K562 (cell line): ENCODE data around the gene PBX2. TPM values are rescaled to one million over a fixed set of nuclear protein-coding genes. Genes with fewer than 3 reads are reported as not detected.

Experiments used
- BMI1 ChIP-seq: fragments of 150-350 bp; IDR thresholded peaks from 2 replicates; pipeline ENCODE4 v1.6.1; 2014; ENCODE audit warnings: low read length
- CC2D1A ChIP-seq: fragments of 450-650 bp; IDR thresholded peaks from 2 replicates; pipeline ENCODE4 v1.6.1; 2017; ENCODE audit warnings: mild to moderate bottlenecking
- ESRRA ChIP-seq: fragments of 450-650 bp; IDR thresholded peaks from 2 replicates; pipeline ENCODE4 v1.6.1; 2014; ENCODE audit warnings: low read depth, mild to moderate bottlenecking, moderate library complexity, borderline replicate concordance
- FOXJ3 ChIP-seq: sonication (generic); formaldehyde crosslinking; IDR thresholded peaks from 2 replicates; pipeline ENCODE4 v1.4.0; 2020; ENCODE audit warnings: mild to moderate bottlenecking, missing genetic modification reagents
- FOXM1 ChIP-seq, 2 experiments: fragments of 450-650 bp in 1 of 2; sonication (generic) in 1 of 2; formaldehyde crosslinking in 1 of 2; IDR thresholded peaks; 2 replicates each; pipeline versions ENCODE4 v1.6.1 to v1.9.0; 2017 to 2022; ENCODE audit warnings: low read depth in 2 of 2, mild to moderate bottlenecking in 2 of 2, missing genetic modification reagents in 1 of 2, moderate library complexity in 1 of 2
- HDAC2 ChIP-seq: fragments of 450-650 bp; IDR thresholded peaks from 2 replicates; pipeline ENCODE4 v1.6.1; 2016; ENCODE audit warnings: mild to moderate bottlenecking
- HMG20A ChIP-seq: fragments of 450-650 bp; formaldehyde crosslinking; conservative IDR thresholded peaks from 2 replicates; pipeline ENCODE4 v1.4.0; 2020; ENCODE audit warnings: mild to moderate bottlenecking, mixed read lengths
- IFI16 ChIP-seq: fragments of 250-450 bp; sonication (Bioruptor Pico); IDR thresholded peaks from 2 replicates; pipeline ENCODE4 v2.1.2; 2022; ENCODE audit warnings: mild to moderate bottlenecking, inconsistent platforms
- KLF10 ChIP-seq: fragments of 250-450 bp; sonication (Bioruptor Pico); IDR thresholded peaks from 2 replicates; pipeline ENCODE4 v1.6.1; 2021; ENCODE audit warnings: matching md5 sums
- NFATC3 ChIP-seq: fragments of 450-650 bp; IDR thresholded peaks from 2 replicates; pipeline ENCODE4 v1.6.1; 2017; ENCODE audit warnings: mild to moderate bottlenecking
- PHB2 ChIP-seq: fragments of 450-650 bp; IDR thresholded peaks from 2 replicates; pipeline ENCODE4 v1.6.1; 2017; ENCODE audit warnings: low read depth
- POLR3A ChIP-seq: IDR thresholded peaks from 2 replicates; pipeline ENCODE4 v1.6.1; 2011; ENCODE audit warnings: borderline replicate concordance, mild to moderate bottlenecking, moderate library complexity; ENCODE audit not compliant: insufficient read length, insufficient read depth; ENCODE audit errors: extremely low read depth
- PRPF4 ChIP-seq: fragments of 200-400 bp; formaldehyde crosslinking; IDR thresholded peaks from one replicate; pipeline ENCODE4 v1.6.1; 2017; ENCODE audit warnings: low read length, low read depth, mild to moderate bottlenecking; ENCODE audit not compliant: insufficient read depth, poor library complexity, severe bottlenecking
- PYGO2 ChIP-seq: fragments of 450-650 bp; IDR thresholded peaks from 2 replicates; pipeline ENCODE4 v1.6.1; 2016; ENCODE audit warnings: mild to moderate bottlenecking, missing genetic modification characterization, moderate library complexity, missing compliant biosample characterization
- SLC30A9 ChIP-seq: fragments of 250-450 bp; sonication (Bioruptor Pico); IDR thresholded peaks from 2 replicates; pipeline ENCODE4 v1.8.0; 2022; ENCODE audit warnings: mild to moderate bottlenecking, moderate library complexity
- SMARCC2 ChIP-seq: fragments of 450-650 bp; IDR thresholded peaks from 2 replicates; pipeline ENCODE4 v1.6.1; 2017; ENCODE audit warnings: antibody characterized with exemption, moderate library complexity, mild to moderate bottlenecking, low read depth
- STAT5A ChIP-seq: IDR thresholded peaks from 2 replicates; pipeline ENCODE4 v1.6.1; 2012; ENCODE audit warnings: low read length, inconsistent platforms, borderline replicate concordance
- TEAD1 ChIP-seq, 2 experiments: fragments of 450-650 bp in 1 of 2; sonication (generic) in 1 of 2; formaldehyde crosslinking; IDR thresholded peaks; 2 replicates each; pipeline versions ENCODE4 v1.4.0 to v1.8.0; 2020 to 2022; ENCODE audit warnings: mild to moderate bottlenecking in 2 of 2, missing genetic modification reagents in 1 of 2
- TGIF2 ChIP-seq: sonication (generic); formaldehyde crosslinking; IDR thresholded peaks from 2 replicates; pipeline ENCODE4 v1.8.1; 2022; ENCODE audit warnings: mild to moderate bottlenecking, missing genetic modification reagents, moderate library complexity
- ZBED1 ChIP-seq: IDR thresholded peaks from 2 replicates; pipeline ENCODE4 v1.6.1; 2014
- ZFPM2 ChIP-seq: fragments of 250-450 bp; sonication (Bioruptor Pico); IDR thresholded peaks from 2 replicates; pipeline ENCODE4 v1.5.1; 2022; ENCODE audit warnings: mild to moderate bottlenecking
- ZNF134 ChIP-seq: fragments of 250-450 bp; sonication (Bioruptor Pico); conservative IDR thresholded peaks from 2 replicates; pipeline ENCODE4 v1.4.0; 2020
- ZNF165 ChIP-seq: fragments of 250-450 bp; sonication (Bioruptor Pico); IDR thresholded peaks from 2 replicates; pipeline ENCODE4 v1.4.0; 2020; ENCODE audit warnings: borderline replicate concordance
- ZNF239 ChIP-seq: fragments of 250-450 bp; sonication (Bioruptor Pico); IDR thresholded peaks from 2 replicates; pipeline ENCODE4 v1.4.0; 2020; ENCODE audit warnings: mild to moderate bottlenecking
- ZNF311 ChIP-seq: fragments of 250-450 bp; sonication (Bioruptor Pico); IDR thresholded peaks from 2 replicates; pipeline ENCODE4 v1.4.0; 2020; ENCODE audit warnings: mild to moderate bottlenecking, moderate library complexity
- ZNF77 ChIP-seq: fragments of 250-450 bp; sonication (Bioruptor Pico); IDR thresholded peaks from 2 replicates; pipeline ENCODE4 v1.5.0; 2020
- ZNF778 ChIP-seq: fragments of 450-650 bp; formaldehyde crosslinking; IDR thresholded peaks from 2 replicates; pipeline ENCODE4 v1.4.0; 2020; ENCODE audit warnings: mild to moderate bottlenecking, moderate library complexity
- ZNF79 ChIP-seq: fragments of 250-450 bp; sonication (Bioruptor Pico); IDR thresholded peaks from 2 replicates; pipeline ENCODE4 v1.4.0; 2020; ENCODE audit warnings: low read depth, mild to moderate bottlenecking, moderate library complexity
- ZNF830 ChIP-seq: fragments of 250-450 bp; sonication (Bioruptor Pico); IDR thresholded peaks from 2 replicates; pipeline ENCODE4 v1.5.0; 2021; ENCODE audit warnings: mild to moderate bottlenecking
- polyA plus RNA-seq, 8 experiments: library from polyadenylated mRNA; depleted of rRNA in 4 of 8; stranded (reverse) in 5 of 8; unstranded in 3 of 8; fragments of >200 nt; fragmentation: Nextera tagmentation in 2 of 8; fragmentation: Illumina TruSeq in 1 of 8; extraction: Ambion mirVana in 2 of 8; extraction: Trizol in 1 of 8; gene quantifications; 2 replicates each; pipeline versions ENCODE4 v1.2.1 to v1.2.3, GENCODE V29; 2011 to 2014; ENCODE audit warnings: inconsistent platforms in 1 of 8, missing spikeins in 1 of 8
- total RNA-seq, 7 experiments: library from RNA; depleted of rRNA in 6 of 7; stranded (reverse); fragments of >200 nt in 6 of 7; fragmentation: Illumina TruSeq in 2 of 7; extraction: Trizol in 2 of 7; gene quantifications; 2 replicates each; pipeline versions ENCODE4 v1.2.1 to v1.2.3, GENCODE V29; 2011 to 2021; ENCODE audit warnings: low replicate concordance in 1 of 7
- TF ChIP-seq, protein P1 (sequence below): sonication (generic); formaldehyde crosslinking; IDR thresholded peaks from 2 replicates; pipeline ENCODE4 v1.8.1; 2023; ENCODE audit warnings: mild to moderate bottlenecking, missing genetic modification reagents

Gene PBX2
- total and polyA plus RNA-seq, 9 of the 15 experiments (the other 6 are each of a cell fraction or from before 2014, with no cell fraction given) = 1.9 to 134 (median 62.5) TPM

DNA sequence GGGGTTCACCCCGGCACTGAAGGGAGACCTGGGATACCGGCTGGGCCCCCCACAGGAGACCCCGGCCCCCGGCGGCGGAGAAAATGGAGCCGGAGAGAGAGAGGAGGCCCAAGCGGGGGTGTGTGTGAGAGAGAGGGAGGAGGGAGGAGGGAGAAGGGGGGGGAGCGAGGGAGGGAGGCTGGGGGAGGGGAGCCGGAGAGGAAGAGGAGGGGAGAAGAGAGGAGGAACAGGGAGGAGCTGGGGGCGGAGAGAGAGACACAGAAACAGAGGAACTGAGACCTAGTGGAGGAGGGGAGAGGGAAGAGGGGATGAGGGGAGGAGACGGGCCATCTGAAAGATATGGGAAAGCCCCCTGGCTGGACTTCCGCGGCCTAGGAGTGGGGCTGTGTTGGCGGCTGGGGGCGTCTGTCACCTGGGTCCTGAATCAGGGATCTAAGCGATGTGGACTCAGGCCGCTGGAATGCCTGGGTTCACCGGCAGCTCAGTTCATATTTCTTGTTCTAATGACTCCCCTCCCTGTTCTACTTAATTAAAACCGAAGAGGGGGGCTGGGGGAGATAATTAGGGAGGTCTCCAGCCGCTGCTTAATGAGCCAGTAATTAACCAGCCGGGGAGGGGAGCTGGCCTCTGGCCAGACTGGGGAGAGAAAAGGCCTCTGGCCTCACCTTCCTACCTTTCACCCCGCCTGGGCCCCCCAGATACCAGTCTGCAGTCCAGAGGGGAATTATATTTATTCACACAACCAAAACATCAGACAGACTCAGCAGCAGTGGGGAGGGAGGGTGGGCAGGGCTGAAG is at the start of gene PBX2 (continued):
- no peak for TF ChIP-seq FOXM1 (IDR thresholded peaks at IDR 0.05; ENCODE audit: low read depth)
- TF ChIP-seq FOXM1 (CRISPR knock-in tag; IDR thresholded peaks at IDR 0.05; ENCODE audit: low read depth) = no peak
- TF ChIP-seq ZNF830 (CRISPR knock-in tag) = peak; percentile 82; the same call in 1 of the 2 replicates
- no peak for TF ChIP-seq ZFPM2
- 0 out of 4 replicates have a peak, but pooled peaks of 1 of the 2 experiments have one; percentile 25 for TF ChIP-seq TEAD1 (CRISPR knock-in tag; IDR thresholded peaks at IDR 0.05)
- no peak for TF ChIP-seq CC2D1A
- TF ChIP-seq ZNF239 (CRISPR knock-in tag) = no peak
- no peak for TF ChIP-seq SLC30A9 (CRISPR knock-in tag)
- TF ChIP-seq ZNF778 = no peak
- TF ChIP-seq STAT5A = no peak
- 0 out of 2 replicates have a peak, but pooled peaks have one; percentile 27 for TF ChIP-seq ESRRA
- TF ChIP-seq ZNF311 (CRISPR knock-in tag) = no peak
- no peak for TF ChIP-seq POLR3A
- TF ChIP-seq PYGO2 (tag) = no peak
- TF ChIP-seq HDAC2 = peak; percentile 89
- no peak for TF ChIP-seq ZNF79 (CRISPR knock-in tag)
- no peak for TF ChIP-seq ZNF134 (CRISPR knock-in tag)
- TF ChIP-seq HMG20A (CRISPR knock-in tag) = no peak
- no peak for TF ChIP-seq PHB2
- no peak for TF ChIP-seq ZNF77 (CRISPR knock-in tag)
- TF ChIP-seq PRPF4 = no peak
- no peak for TF ChIP-seq FOXJ3 (CRISPR knock-in tag)
- TF ChIP-seq IFI16 (CRISPR knock-in tag) = no peak
- TF ChIP-seq BMI1 = no peak
- TF ChIP-seq ZBED1 = 0 out of 2 replicates have a peak, but pooled peaks have one; percentile 58
- TF ChIP-seq, protein P1, sequence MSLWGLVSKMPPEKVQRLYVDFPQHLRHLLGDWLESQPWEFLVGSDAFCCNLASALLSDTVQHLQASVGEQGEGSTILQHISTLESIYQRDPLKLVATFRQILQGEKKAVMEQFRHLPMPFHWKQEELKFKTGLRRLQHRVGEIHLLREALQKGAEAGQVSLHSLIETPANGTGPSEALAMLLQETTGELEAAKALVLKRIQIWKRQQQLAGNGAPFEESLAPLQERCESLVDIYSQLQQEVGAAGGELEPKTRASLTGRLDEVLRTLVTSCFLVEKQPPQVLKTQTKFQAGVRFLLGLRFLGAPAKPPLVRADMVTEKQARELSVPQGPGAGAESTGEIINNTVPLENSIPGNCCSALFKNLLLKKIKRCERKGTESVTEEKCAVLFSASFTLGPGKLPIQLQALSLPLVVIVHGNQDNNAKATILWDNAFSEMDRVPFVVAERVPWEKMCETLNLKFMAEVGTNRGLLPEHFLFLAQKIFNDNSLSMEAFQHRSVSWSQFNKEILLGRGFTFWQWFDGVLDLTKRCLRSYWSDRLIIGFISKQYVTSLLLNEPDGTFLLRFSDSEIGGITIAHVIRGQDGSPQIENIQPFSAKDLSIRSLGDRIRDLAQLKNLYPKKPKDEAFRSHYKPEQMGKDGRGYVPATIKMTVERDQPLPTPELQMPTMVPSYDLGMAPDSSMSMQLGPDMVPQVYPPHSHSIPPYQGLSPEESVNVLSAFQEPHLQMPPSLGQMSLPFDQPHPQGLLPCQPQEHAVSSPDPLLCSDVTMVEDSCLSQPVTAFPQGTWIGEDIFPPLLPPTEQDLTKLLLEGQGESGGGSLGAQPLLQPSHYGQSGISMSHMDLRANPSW (CRISPR knock-in tag) = no peak
- TF ChIP-seq TGIF2 (CRISPR knock-in tag) = no peak
- peak; percentile 37; the same call in 1 of the 2 replicates for TF ChIP-seq SMARCC2
- TF ChIP-seq KLF10 (CRISPR knock-in tag) = no peak
- TF ChIP-seq ZNF165 (CRISPR knock-in tag) = no peak
- no peak for TF ChIP-seq NFATC3
